Left ventricle myocardium inferior (tissue), 1 donor: ENCODE measurements around the gene COX7A2. TPM values are rescaled to one million over a fixed set of nuclear protein-coding genes. Genes with fewer than 3 reads are reported as not detected.
A peak's percentile ranks its signal among the peaks of the same experiment; 100 is the strongest.

Experiments used
- DNase-seq: peaks from one replicate; pipeline ENCODE4 v3.0.0-alpha.2; 2020
- H3K27ac ChIP-seq: fragments of 200-600 bp; replicated peaks from 2 replicates; pipeline ENCODE4 v1.8.0; 2021
- H3K27me3 ChIP-seq: fragments of 200-600 bp; 2 replicates; pipeline ENCODE4 v1.8.0; 2021; ENCODE audit warnings: low read depth
- H3K36me3 ChIP-seq: fragments of 200-600 bp; 2 replicates; pipeline ENCODE4 v1.8.0; 2021
- H3K4me1 ChIP-seq: fragments of 200-600 bp; 2 replicates; pipeline ENCODE4 v1.8.0; 2021
- H3K4me3 ChIP-seq: fragments of 200-600 bp; 2 replicates; pipeline ENCODE4 v1.8.0; 2021; ENCODE audit warnings: mild to moderate bottlenecking, moderate library complexity
- H3K9me3 ChIP-seq: fragments of 200-600 bp; replicated peaks from 2 replicates; pipeline ENCODE4 v1.8.0; 2021
- CTCF ChIP-seq: fragments of 200-600 bp; IDR thresholded peaks from 2 replicates; pipeline ENCODE4 v1.8.0; 2021; ENCODE audit warnings: antibody characterized with exemption, mild to moderate bottlenecking, borderline replicate concordance
- intact Hi-C: fragments of 100-400 bp; cut with micrococcal nuclease; formaldehyde crosslinking; loops from one replicate; pipeline ENCODE4 v1.11.0; 2022
- total RNA-seq: library from RNA; stranded (reverse); fragmentation: NEBNext Ultra II Directional; extraction: Animal tissue kit (Norgen Biotek cat#: 25700); gene quantifications from one replicate; pipeline ENCODE4 v1.2.1, GENCODE V29; 2021
- donor health status: DM: no; HTN: yes; CAD: no; lungs with severe emphysema.

The COX7A2 gene
- total RNA-seq, 1 donor from 2014 or later = 1,008 TPM

GRCh38 chr6:75283907-75284631 lies 40.5 kb upstream of the COX7A2 start:
- Histone ChIP-seq H3K27ac (peak overlapping the region; percentile 92), H3K4me3 (peak overlapping the region; percentile 92), H3K4me1 (peaks cover 70% of the 10 kb centered on the region), H3K9me3 (no peaks in the 10 kb centered on the region), H3K36me3 (peaks cover 5% of the 10 kb centered on the region), H3K27me3 (no peaks in the 10 kb centered on the region)
- DNase-seq = no peak
- TF ChIP-seq CTCF = no peak
- intact Hi-C loops = no loop called here

- H3K27ac ChIP-seq = no peak overlapping the region
- DNase-seq = no peak
- peak overlapping the region; percentile 92 for H3K4me3 ChIP-seq
- H3K36me3 ChIP-seq = no peaks in the 10 kb centered on the region
- H3K27me3 ChIP-seq = no peaks in the 10 kb centered on the region
- intact Hi-C loops = no loop called here
- H3K4me1 ChIP-seq = peaks cover 84% of the 10 kb centered on the region
- no peaks in the 10 kb centered on the region for H3K9me3 ChIP-seq
- no peak for TF ChIP-seq CTCF
Observed at GRCh38 chr6:75282706-75283105, 39.1 kb upstream of the COX7A2 start.

GRCh38 chr6:75281653-75282052 lies 38.1 kb upstream of the COX7A2 start:
- H3K4me1 ChIP-seq = peaks cover 92% of the 10 kb centered on the region
- H3K9me3 ChIP-seq = no peaks in the 10 kb centered on the region
- no peaks in the 10 kb centered on the region for H3K36me3 ChIP-seq
- H3K4me3 ChIP-seq = peak overlapping the region; percentile 92
- no peak for DNase-seq
- no peak for TF ChIP-seq CTCF
- H3K27ac ChIP-seq = no peak overlapping the region
- H3K27me3 ChIP-seq = no peaks in the 10 kb centered on the region
- intact Hi-C loops = no loop called here

GRCh38 chr6:75280131-75280855 lies 36.7 kb upstream of the COX7A2 start:
- DNase-seq = no peak
- intact Hi-C loops = no loop called here
- H3K4me1 ChIP-seq = peaks cover 93% of the 10 kb centered on the region
- H3K9me3 ChIP-seq = no peaks in the 10 kb centered on the region
- no peaks in the 10 kb centered on the region for H3K27me3 ChIP-seq
- TF ChIP-seq CTCF = no peak
- H3K27ac ChIP-seq = no peak overlapping the region
- no peaks in the 10 kb centered on the region for H3K36me3 ChIP-seq
- no peak overlapping the region for H3K4me3 ChIP-seq

GRCh38 chr6:75279418-75279817 lies 35.8 kb upstream of the COX7A2 start:
- H3K4me1 ChIP-seq = peaks cover 94% of the 10 kb centered on the region
- no peak overlapping the region for H3K27ac ChIP-seq
- H3K36me3 ChIP-seq = peaks cover 1% of the 10 kb centered on the region
- intact Hi-C loops = no loop called here
- no peak overlapping the region for H3K4me3 ChIP-seq
- no peak for DNase-seq
- no peaks in the 10 kb centered on the region for H3K9me3 ChIP-seq
- no peaks in the 10 kb centered on the region for H3K27me3 ChIP-seq
- no peak for TF ChIP-seq CTCF
